Type B pancreatic cell (in vitro differentiated cells): Measurements from ENCODE around the gene CYTIP. TPM values are rescaled to one million over a fixed set of nuclear protein-coding genes. Genes with fewer than 3 reads are reported as not detected.

Source experiments
- DNase-seq: peaks from one replicate; pipeline ENCODE4 v3.0.0; 2021; ENCODE audit warnings: mixed read lengths; ENCODE audit not compliant: unreplicated experiment; ENCODE audit errors: extremely low spot score
- H3K27ac Mint-ChIP-seq: 2 replicates; pipeline ENCODE4 v1.8.0; 2021; ENCODE audit warnings: mild to moderate bottlenecking, mixed read lengths
- H3K27me3 Mint-ChIP-seq: 2 replicates; pipeline ENCODE4 v1.8.0; 2021; ENCODE audit warnings: mixed read lengths
- H3K36me3 Mint-ChIP-seq: 2 replicates; pipeline ENCODE4 v1.8.0; 2021; ENCODE audit warnings: mixed read lengths
- H3K4me1 Mint-ChIP-seq: one replicate; pipeline ENCODE4 v1.8.0; 2021; ENCODE audit warnings: mixed read lengths; ENCODE audit not compliant: unreplicated experiment
- H3K4me3 Mint-ChIP-seq: 2 replicates; pipeline ENCODE4 v1.8.0; 2021; ENCODE audit warnings: mild to moderate bottlenecking, mixed read lengths
- H3K9me3 Mint-ChIP-seq: 2 replicates; pipeline ENCODE4 v1.8.0; 2021; ENCODE audit warnings: mixed read lengths
- CTCF ChIP-seq: fragments of 200-600 bp; sonication (generic); conservative IDR thresholded peaks from 2 replicates; pipeline ENCODE4 v1.5.0; 2021; ENCODE audit warnings: antibody characterized with exemption, mild to moderate bottlenecking
- total RNA-seq: library from RNA; stranded (reverse); gene quantifications from 2 replicates; pipeline ENCODE4 v1.2.1, GENCODE V29; 2021; ENCODE audit warnings: low replicate concordance

CYTIP gene
- total RNA-seq, 1 donor from 2014 or later: 0.51 TPM

DNA sequence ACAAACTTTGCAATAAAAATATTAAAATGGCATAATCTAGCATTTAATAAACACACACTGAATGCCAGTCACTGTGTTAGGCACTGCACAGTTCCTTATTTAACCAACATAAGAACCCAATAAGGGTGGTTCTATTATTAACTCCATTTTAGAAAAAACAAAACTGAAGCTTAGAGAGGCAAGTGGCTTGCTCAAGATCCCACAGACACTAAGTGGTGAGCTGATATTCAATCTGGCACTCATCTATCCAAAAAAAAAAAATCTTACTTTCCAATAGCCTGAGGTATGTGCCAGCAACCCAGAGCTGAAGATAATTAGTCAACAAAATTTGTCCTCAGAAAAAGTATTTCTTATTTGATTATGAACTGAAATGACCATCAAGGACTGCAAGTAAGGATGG is 799 bp downstream of the CYTIP start:
- Mint-ChIP-seq H3K4me3 (no peak overlapping the region), H3K9me3 (no peaks in the 10 kb centered on the region), H3K27me3 (no peaks in the 10 kb centered on the region), H3K27ac (no peak overlapping the region), H3K36me3 (no peaks in the 10 kb centered on the region), H3K4me1 (no peaks in the 10 kb centered on the region)
- TF ChIP-seq CTCF: no peak
- DNase-seq: no peak

DNA sequence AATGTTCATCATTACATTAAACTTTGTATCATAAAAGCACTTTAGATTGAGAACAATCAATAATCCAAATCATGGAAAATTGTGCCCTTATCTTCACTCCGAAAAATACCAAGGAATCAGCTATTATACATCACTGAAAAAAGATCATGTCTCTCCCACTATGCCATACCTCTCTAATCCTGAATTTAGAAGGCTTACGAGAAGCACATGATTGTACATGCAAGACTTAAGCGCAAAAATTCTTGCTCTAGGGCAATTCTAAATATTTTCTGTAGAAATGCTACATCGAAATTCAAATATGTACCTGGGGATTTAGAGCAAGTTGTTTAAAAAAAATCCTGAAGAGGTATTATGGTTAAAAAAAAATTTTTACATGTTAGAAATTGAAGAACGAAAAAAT is 1.3 kb downstream of the CYTIP start:
- Mint-ChIP-seq H3K36me3 (no peaks in the 10 kb centered on the region), H3K27ac (no peak overlapping the region), H3K27me3 (no peaks in the 10 kb centered on the region), H3K9me3 (no peaks in the 10 kb centered on the region), H3K4me3 (no peak overlapping the region), H3K4me1 (no peaks in the 10 kb centered on the region)
- no peak for DNase-seq
- no peak for TF ChIP-seq CTCF

- no peaks in the 10 kb centered on the region for H3K4me1 Mint-ChIP-seq
- no peaks in the 10 kb centered on the region for H3K27me3 Mint-ChIP-seq
These were observed 1.7 kb downstream of the CYTIP start for GRCh38 chr2:157442191-157442590.

DNA sequence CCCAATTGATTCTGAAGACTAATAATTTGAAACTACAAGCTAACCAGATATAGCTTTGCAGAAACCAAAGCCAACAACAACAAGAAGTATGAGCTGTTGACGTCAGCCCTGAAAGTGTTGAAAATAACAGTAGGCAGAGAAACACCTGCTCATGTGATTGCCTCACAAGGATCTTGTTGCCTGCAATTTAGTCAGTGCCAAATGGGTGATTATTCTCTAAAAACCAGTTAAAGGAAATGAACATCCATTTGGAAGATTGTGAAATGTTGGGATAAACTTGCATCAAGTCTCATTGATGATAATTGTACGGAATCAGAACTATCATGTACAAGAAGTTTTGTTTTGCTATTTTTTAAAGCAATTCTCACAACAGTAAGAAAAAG is 2.8 kb downstream of the CYTIP start:
- no peaks in the 10 kb centered on the region for H3K9me3 Mint-ChIP-seq
- H3K27me3 Mint-ChIP-seq: no peaks in the 10 kb centered on the region
- no peaks in the 10 kb centered on the region for H3K36me3 Mint-ChIP-seq
- H3K4me3 Mint-ChIP-seq: no peak overlapping the region
- H3K4me1 Mint-ChIP-seq: no peaks in the 10 kb centered on the region
- DNase-seq: no peak
- TF ChIP-seq CTCF: no peak
- no peak overlapping the region for H3K27ac Mint-ChIP-seq

More at GRCh38 chr2:157442191-157442590, 1.7 kb downstream of the CYTIP start:
- Mint-ChIP-seq H3K27ac (no peak overlapping the region), H3K36me3 (no peaks in the 10 kb centered on the region), H3K9me3 (no peaks in the 10 kb centered on the region), H3K4me3 (no peak overlapping the region)
- no peak for DNase-seq
- TF ChIP-seq CTCF: no peak

GRCh38 chr2:157440404-157441071 is 3.4 kb downstream of the CYTIP start:
- H3K36me3 Mint-ChIP-seq: no peaks in the 10 kb centered on the region
- H3K4me1 Mint-ChIP-seq: no peaks in the 10 kb centered on the region
- no peaks in the 10 kb centered on the region for H3K9me3 Mint-ChIP-seq

More at GRCh38 chr2:157440404-157441071, 3.4 kb downstream of the CYTIP start:
- no peak overlapping the region for H3K4me3 Mint-ChIP-seq
- no peak overlapping the region for H3K27ac Mint-ChIP-seq
- DNase-seq: no peak
- TF ChIP-seq CTCF: no peak
- no peaks in the 10 kb centered on the region for H3K27me3 Mint-ChIP-seq
